ELF-1 (cell line): ENCODE data around the gene DTNBP1.

Experiments used
- DNase-seq: peaks from one replicate; pipeline ENCODE4 v3.0.0-alpha.2; 2016; ENCODE audit warnings: low read depth, low spot score

Gene DTNBP1

DNA sequence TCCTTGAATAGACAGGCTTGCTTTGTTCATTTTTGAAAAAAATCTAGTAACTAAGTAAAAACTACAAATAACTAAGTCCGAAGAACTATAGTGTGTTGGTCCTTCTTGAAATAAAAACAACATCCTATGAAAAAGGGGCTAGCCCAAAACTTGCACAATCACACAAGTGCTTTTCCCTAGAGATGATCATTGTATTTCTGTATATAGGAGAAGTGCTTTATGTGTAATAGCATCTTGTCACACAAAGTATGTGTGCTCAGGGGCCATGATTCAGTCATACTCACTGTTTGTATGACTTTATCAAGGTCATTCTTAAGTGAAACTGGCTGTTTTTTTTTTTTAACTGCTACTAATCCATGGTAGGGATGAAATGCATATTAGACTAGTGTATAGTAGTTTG, 179.8 kb downstream of the DTNBP1 start:
- no peak for DNase-seq

DNA sequence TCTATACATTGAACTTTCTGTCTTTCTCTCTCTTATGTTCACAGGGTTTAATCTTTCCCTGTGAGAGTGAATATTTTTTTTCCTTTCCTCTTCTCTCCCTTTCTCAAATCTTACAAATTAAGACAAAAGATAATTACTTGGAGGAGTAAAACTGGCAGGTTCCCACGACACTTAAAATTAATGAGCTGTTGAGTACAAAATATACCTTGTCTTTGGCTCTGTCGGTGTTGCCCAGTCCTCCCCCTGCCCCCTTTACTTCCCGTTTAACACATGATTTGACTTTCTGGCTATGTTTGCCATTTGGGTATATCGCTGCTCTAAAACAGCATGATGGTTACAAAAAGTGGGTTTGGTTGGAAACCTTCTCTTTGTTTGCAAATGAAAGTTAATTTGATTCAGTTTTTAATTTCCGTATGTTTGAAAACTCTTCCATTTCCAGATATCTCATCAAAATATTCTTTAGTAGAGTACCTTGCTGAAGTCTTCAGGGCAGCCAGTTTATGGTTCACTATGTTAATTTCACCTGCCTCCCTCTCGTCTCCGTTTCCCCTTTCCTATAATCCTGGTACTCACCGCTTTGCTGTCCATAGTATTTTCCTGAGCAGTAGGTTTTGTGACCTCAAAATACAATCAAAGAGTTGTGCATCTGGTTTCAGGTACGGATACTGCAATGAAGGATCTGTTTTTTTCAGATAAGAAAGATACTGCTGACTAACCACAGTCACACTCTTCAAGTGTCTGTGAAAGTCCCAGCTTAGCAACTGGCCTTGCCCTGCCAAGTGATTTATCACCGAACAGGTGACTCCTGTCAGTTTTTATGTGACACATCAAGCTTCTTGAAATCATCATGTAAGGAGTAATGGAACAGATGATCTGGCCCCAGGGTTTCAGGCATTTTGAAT, 181.2 kb downstream of the DTNBP1 start:
- DNase-seq: no peak

DNA sequence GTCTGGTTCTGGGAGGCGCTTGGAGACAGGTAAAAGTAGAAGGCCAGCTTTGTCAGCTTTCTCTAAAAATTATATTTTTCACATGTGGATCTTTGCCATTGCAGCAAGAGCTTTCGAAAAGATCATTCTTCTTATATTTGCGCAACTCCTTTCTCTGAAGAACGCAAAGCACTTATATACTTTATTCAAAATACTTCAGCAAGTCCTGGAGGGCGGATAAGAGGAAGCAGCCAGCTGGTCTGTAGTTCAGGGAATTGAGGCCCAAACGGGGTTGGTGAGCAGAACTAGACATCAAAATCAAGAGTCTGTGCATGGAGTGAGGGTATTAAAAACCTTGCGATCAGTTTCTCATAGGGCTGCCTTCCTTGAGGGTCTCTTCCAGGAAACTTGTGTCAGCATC, 182.3 kb downstream of the DTNBP1 start:
- no peak for DNase-seq

DNA sequence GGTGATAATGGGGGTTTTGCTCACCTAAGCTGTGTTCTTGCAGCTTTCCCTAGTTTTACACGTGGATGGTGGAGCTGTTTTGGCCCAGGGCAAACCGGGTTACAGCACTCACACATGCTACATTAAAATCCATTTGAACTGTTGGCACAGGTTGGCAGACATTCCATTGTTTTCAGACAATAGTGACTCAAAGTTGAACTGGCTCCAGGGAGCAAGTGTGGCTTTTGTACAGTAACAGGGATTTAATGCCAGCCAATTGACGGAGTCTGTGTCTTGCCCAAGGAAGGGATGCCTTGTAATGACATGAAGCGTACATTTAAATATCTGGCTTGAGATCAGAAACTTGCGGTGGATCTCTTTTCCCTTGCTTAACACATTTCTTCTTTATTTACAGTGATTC, 183.1 kb downstream of the DTNBP1 start:
- no peak for DNase-seq

DNA sequence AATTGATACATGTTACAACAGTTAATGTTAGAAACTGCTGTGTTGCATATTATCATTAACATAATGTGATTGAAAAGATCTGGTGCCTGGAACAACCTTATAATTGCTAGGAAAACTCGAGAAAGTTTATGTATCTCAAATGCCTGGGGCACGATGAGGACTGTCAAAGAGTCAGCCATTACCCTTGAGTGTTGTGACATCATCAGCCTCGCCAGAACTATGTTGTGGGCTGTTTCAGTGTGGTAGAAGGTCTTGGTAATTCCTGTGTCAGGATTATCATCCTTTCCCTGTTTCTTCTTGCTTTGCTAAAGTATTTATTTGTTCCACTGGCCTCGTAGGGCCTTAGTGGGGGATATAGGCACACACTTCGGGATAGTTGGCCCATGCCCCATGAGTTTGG, 185.1 kb downstream of the DTNBP1 start:
- no peak for DNase-seq

DNA sequence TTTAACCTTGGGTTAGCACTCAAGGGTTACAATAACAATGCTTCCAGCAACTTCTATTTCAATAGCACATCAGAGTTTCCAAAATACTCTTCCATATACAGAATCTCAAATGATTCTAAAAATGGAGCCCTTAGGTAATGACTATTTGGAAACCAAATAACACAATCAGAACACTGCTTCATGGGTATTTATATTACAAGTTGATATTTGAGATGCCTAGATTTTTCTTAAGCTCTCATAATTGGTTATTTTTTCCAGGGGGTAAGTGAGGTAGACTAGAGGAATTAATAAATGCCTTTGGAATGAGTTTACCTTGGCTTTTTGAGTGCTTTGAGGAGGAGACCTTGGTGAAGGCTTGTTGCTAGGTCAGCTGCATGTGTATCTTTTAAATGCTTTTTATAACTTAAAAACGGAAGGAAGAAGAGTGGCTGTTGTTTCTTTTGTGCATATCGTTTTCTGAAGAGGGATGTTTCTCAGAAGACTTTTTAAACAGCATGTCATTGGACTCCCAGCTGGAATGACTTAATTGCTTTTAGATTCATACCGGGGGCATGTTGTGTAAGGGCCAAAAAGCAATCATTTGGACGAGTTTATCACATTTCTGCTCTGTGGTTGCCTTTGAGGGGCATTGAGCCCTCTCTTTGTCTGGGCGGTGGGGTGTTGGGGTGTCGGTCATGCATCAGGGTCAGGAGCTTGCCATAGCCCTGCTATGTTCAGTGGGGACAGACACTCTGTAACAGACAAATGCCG, 186.0 kb downstream of the DTNBP1 start:
- DNase-seq: no peak

DNA sequence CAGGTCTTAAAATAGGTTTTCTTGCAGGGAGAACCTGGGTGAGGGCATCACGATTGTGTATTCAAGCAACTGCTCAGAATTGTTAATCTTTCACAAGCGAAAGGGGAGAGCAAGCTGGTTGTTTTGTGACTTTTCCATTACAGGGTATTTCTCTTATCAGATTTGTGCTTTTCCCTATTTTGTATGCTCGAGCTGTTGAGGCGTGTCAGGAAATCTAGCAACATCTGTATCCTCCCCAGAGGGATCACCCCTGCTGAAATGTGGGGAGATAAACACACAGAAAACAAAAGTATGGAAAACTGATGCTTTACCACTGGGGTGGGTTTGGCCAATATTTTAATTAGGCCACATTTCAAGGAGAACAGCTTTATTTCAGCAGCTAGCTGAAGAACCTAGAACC, 187.0 kb downstream of the DTNBP1 start:
- DNase-seq: no peak

DNA sequence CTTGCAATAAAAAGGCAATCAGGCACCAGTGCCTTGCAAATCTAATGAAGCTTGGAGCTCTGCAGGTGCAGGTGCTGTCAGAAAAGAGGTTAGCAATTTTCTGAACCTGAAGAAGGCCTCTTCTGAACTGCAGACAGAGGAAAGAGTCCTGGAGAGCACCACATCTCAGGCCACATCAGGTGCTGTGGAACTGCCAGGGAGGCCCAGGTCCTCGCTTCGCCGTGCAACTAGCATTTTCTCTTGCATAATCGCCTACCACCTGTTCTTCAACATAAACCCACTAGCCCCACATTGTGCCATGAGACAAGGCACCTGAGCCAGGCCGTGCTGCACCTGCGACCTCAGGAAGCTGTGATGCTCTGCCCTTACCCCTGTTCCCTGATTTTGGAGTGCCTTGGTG, 187.6 kb downstream of the DTNBP1 start:
- DNase-seq: no peak

DNA sequence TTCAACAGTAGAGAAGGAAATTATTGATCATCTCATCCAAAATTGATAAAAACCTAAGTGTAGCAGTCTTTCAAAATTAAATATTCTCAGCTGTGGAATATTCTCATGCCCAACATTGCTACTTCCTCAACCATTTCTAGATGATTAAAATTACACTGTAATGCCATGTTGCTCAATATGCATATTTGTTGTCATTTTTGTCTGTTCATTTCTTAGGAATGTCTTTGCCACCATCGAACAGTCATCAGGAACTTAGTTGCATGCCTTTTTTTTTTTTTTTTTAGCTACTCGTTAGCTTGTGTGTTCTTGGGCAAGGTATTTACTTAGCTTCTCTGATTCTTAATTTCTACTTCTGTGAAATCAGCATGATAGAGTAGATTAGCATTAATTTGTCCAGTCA, 188.6 kb downstream of the DTNBP1 start:
- DNase-seq: no peak

DNA sequence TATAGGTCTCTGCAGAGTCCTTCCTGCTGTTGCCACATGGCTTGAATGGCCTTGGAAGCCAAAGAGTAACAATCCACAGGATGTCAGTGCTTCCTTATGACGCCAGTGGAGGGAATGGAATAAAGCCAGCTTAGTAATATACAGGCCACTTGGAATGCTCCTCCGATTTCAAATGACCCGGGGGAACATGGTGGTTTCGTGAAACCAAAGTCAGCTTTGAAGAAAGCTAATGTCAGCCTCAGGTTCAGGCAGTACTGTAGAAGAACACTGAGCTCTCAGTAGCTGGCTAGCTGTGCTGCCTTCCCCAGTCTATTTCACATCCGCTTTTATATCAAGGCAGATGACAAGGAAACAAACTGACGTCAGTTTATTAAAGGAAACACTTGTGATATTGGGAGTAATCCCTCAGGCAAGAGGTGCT, 189.1 kb downstream of the DTNBP1 start:
- DNase-seq: no peak

DNA sequence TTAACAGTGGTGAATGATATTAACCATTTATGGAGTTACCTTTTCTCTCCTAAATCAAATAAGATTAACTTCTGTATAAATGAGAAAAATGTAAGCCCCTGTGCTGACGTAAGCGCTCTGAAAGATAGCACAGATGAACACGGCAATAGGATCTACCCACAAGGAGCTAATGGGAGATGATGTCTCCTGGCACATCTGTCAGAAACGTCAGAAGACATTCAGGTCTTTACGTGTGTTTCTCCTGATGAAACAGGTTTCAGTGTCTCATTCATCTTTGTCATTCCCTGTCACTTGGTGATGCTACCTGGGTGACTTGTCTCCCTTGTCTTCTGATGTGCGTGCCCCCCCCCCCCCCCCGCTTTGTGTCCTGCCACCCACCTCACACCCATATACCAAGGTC, 189.7 kb downstream of the DTNBP1 start:
- no peak for DNase-seq
